ENCODE data around the gene HMG20A. TPM values are rescaled to one million over a fixed set of nuclear protein-coding genes. Genes with fewer than 3 reads are reported as not detected.

HMG20A gene
- total and polyA plus RNA-seq, 9 of the 15 experiments (the other 6 are each of a cell fraction or from before 2014, with no cell fraction given): 25.0 to 68.1 (median 38.9) TPM

GRCh38 chr15:77487469-77487842 lies 66.8 kb downstream of the HMG20A start:
- no peaks in the 10 kb centered on the region for H3K79me2 ChIP-seq (ENCODE audit: control insufficient read depth, insufficient read depth, low read length)
- peaks cover 26% of the 10 kb centered on the region; the same call in 2 of the 3 replicates for H3K36me3 ChIP-seq (ENCODE audit: control insufficient read depth, insufficient read depth, low read length)
- H3K4me1 ChIP-seq (replicated peaks in 1 of 2; ENCODE audit: control insufficient read depth in 2 of 2, insufficient read depth in 2 of 2, low read length in 2 of 2): peaks cover 0 to 9% of the 10 kb centered on the region in 2 experiments; a peak in 1 of 5 replicates
- ATAC-seq (no peak), FAIRE-seq (no peak), DNase-seq (ENCODE audit: extremely low read depth in 1 of 4, low spot score in 3 of 4) (no peak)
- TF ChIP-seq YBX1 (IDR thresholded peaks at IDR 0.05): no peak
- no peak for TF ChIP-seq NONO (IDR thresholded peaks at IDR 0.05; ENCODE audit: low read depth in 2 of 2, low read length in 1 of 2)
- TF ChIP-seq TAF15 (IDR thresholded peaks at IDR 0.05; ENCODE audit: low read depth, low read length): no peak
- no peak for TF ChIP-seq RAD21 (CRISPR knock-in tag; conservative IDR thresholded peaks at IDR 0.05 in 1 of 2, IDR thresholded peaks at IDR 0.05 in 1 of 2)
- TF ChIP-seq ZNF696 (CRISPR knock-in tag; conservative IDR thresholded peaks at IDR 0.05): no peak
- TF ChIP-seq ZKSCAN3 (CRISPR knock-in tag; IDR thresholded peaks at IDR 0.05): no peak
- TF ChIP-seq HBP1 (CRISPR knock-in tag; IDR thresholded peaks at IDR 0.05): no peak
- TF ChIP-seq ZNF133 (CRISPR knock-in tag; IDR thresholded peaks at IDR 0.05): no peak
- TF ChIP-seq MAFK (IDR thresholded peaks at IDR 0.05; ENCODE audit: low read length): no peak
- no peak for TF ChIP-seq ZNF282 (CRISPR knock-in tag; IDR thresholded peaks at IDR 0.05)
- no peak for TF ChIP-seq SMAD3 (CRISPR knock-in tag; conservative IDR thresholded peaks at IDR 0.05)
- no peak for TF ChIP-seq SP2 (IDR thresholded peaks at IDR 0.05; ENCODE audit: extremely low read depth, low read depth, low read length, poor library complexity, severe bottlenecking)
- TF ChIP-seq ILF3 (IDR thresholded peaks at IDR 0.05; ENCODE audit: borderline replicate concordance): no peak
- TF ChIP-seq TFAP4 (CRISPR knock-in tag; IDR thresholded peaks at IDR 0.05; ENCODE audit: borderline replicate concordance): no peak
- TF ChIP-seq PYGO2 (tag; IDR thresholded peaks at IDR 0.05): no peak
- no peak for TF ChIP-seq STAT5B (CRISPR knock-in tag; IDR thresholded peaks at IDR 0.05)
- TF ChIP-seq MNT (conservative IDR thresholded peaks at IDR 0.05): no peak
- no peak for TF ChIP-seq POLR2G (IDR thresholded peaks at IDR 0.05; ENCODE audit: low read depth, low read length)
- 90% methylated on average over 2 of the region's 2 CpGs for WGBS (ENCODE audit: insufficient coverage, low coverage, missing lambda C conversion rate)
- no TSS peak for BruUV-seq (replicated peaks)
- H3K27me3 ChIP-seq (ENCODE audit: control insufficient read depth in 2 of 2, insufficient read depth in 2 of 2, low read length in 2 of 2): no peaks in the 10 kb centered on the region
- POLR2A ChIA-PET: interaction anchor here (0.7 to 1.3 kb wide), 3 partner anchors 9 to 68 kb away, joined by 3 read pairs; no protein-coding TSS in a partner anchor
- CTCF ChIA-PET (ENCODE audit: low intra/inter-chr PET ratio): no interaction called here
- H3K9ac ChIP-seq (ENCODE audit: insufficient read depth in 1 of 2, low read depth in 2 of 2, low read length in 2 of 2): no peak overlapping the region
- intact Hi-C loops (cut with micrococcal nuclease): no loop called here
- H3K4me2 ChIP-seq (ENCODE audit: insufficient read depth, low read length): no peak overlapping the region
- no peak overlapping the region for H3K4me3 ChIP-seq
- no peaks in the 10 kb centered on the region for H3K9me3 ChIP-seq (replicated peaks; ENCODE audit: control insufficient read depth, insufficient read depth, low read depth, low read length)
- H2AFZ ChIP-seq (ENCODE audit: low read depth, low read length): no peak overlapping the region
- no peaks in the 10 kb centered on the region for H4K20me1 ChIP-seq (replicated peaks; ENCODE audit: control insufficient read depth, insufficient read depth, low read length)
- in situ Hi-C loops (cut with MboI): no loop called here
- H3K9me1 ChIP-seq (ENCODE audit: control insufficient read depth, insufficient read depth, low read length): no peaks in the 10 kb centered on the region
- H3K27ac ChIP-seq (ENCODE audit: extremely low read depth, low read depth, low read length): no peak overlapping the region
